GM12872 (cell line): Measurements from ENCODE around the gene SEMA3A.

Experiments
- CTCF ChIP-seq: IDR thresholded peaks from 3 replicates; pipeline ENCODE4 v1.5.1; 2011; ENCODE audit warnings: low read depth, mild to moderate bottlenecking, low read length, moderate library complexity; ENCODE audit not compliant: insufficient read depth

Gene SEMA3A

DNA sequence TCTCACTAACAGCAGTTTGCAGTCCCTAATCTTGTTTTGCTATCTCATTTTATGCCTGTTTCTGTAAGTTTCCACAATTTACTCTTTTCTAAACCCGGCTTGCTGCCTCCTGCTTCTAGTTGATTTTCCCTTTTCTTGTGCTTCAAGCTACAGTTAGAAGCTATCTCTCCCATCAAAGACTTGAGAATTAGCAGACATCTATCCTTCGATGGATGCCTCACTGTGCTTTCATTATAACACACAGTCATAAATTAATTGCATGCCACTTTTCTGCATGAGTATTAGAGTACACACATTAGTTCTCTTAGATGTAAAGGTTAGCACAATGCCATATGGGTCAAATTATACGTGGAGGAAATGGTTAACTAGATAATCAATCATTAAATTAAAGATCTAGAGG is 48.7 kb downstream of the SEMA3A start:
- no peak for TF ChIP-seq CTCF

DNA sequence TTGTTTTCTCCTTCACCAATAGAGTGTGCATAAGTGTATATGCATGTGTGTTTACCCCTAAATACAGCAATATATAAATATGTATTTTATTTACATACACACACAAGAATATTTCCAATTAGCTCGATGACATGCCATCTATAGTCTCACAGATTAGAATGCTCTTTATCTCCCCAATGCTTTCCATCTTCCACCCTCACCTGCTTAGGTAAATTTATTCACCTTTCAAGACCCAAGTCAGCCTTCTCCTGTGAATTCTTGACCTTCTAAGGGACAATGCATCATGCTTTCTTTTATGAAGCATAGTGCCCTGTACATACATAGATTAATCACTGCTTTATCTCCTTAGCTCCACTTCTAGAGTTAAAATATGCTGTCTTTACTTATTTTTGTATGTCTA is 49.7 kb downstream of the SEMA3A start:
- no peak for TF ChIP-seq CTCF

- TF ChIP-seq CTCF: no peak
These were observed 50.1 kb downstream of the SEMA3A start for GRCh38 chr7:84144480-84144879.

DNA sequence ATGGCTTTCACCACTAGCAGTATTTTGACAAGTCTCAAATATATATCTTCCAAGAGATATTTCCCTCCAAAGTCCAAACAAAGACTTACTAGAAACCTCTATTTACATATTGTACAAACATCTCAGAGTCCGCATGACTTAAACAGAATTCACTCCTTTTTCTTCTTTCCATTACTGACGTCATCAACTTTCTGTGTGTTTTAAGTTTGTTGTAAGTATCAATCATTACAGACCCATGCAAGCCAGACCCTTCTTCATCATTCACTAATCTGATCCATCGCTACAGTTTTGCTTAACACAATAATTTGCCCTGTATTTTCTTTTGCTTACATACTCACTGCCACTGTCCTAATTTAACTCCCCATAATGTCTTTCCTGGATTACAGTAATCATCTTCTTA is 51.9 kb downstream of the SEMA3A start:
- TF ChIP-seq CTCF: no peak

DNA sequence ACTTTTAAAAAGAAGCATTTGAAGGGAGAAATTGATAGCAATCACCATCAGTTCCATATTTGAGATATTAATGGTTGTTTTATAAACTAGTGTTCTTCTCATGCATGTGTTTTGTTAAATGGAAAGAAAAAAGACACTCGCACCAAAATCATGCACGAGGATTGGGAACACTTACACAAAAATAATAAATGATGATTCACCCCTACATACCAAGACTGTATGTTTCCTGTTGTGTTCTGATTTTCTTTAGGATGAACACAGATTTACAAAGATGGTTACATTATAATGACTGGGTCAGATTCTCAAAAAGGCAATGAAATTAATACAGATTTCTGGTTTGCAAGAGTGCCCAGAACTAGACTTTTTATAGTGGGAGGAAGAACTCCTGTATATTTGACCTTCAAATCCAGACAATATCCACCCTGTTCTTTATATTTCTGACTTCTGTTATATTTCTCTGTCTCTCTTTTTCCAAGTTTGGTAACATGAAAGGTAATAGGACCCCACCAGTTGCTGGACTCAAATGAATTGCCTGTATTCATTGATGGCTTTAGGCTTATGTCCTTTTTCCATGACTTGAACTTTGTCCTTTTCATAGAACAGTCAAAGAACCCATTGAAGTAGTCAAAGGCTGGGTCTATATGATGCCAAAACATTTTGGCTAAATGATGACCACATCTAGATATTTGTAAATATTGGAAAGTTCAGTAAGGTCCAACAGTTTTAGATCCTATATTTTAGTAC is 54.4 kb downstream of the SEMA3A start:
- no peak for TF ChIP-seq CTCF

DNA sequence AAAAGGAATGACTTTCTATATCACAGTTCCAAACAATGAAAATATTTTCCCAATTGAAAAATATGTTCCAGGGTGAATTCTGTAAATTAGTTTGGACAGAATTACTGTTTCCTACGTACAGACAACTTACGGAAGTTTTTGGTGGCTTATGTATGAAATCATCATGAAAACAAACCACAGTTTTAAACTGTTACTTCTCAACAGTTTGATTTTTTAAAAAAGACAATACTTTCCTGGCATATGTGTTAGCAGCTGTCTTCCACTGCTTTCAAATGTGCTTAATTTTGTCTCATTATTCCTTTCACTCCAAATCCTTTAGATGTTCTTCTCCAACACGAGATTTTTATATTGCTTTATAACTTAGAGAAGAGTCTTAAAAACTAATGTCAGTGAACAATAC is 56.2 kb downstream of the SEMA3A start:
- no peak for TF ChIP-seq CTCF

- no peak for TF ChIP-seq CTCF
These were observed 56.8 kb downstream of the SEMA3A start for GRCh38 chr7:84137812-84138211.

DNA sequence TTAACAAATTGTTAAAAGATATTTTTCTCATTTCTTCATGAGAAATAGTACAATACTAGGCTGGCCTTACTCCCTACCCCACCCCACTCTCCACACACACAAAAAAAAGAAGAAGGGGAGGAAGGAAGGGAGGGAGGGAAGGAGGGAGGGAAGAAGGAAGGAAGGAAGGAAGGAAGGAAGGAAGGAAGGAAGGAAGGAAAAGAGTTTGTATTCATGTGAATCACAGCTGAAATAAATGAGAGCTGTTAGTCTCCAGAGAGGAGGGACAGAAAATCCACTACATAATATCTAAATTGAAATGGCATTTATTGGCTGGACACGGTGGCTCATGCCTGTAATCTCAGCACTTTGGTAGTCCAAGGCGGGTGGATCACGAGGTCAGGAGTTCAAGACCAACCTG is 57.8 kb downstream of the SEMA3A start:
- TF ChIP-seq CTCF: no peak
